ENCODE measurements around the gene NMNAT2. TPM values are rescaled to one million over a fixed set of nuclear protein-coding genes. Genes with fewer than 3 reads are reported as not detected.

Gene NMNAT2
- total RNA-seq, 1 donor from 2014 or later, result 0.62 TPM

DNA sequence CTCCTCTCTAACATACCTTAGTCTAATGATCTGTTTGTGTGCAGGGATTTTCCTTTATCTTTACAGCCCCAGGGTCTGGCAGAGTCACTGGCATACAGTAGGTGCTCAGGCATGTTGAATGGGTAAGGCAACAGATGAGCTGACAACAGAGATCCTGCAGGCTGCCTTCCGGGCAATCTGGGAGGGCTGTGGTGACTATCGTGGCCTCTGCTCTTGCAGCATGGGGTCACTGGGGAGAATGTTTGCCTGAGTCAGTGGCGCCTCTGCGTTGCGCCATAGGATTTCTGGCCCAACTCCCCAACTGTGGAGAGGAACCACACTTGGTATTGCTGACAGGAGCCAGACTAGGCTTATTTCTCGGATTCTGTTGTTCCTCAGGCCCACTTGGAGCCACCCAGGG, 138.3 kb downstream of the NMNAT2 start:
- H3K4me1 ChIP-seq, result peaks cover 44% of the 10 kb centered on the region
- intact Hi-C loops (cut with DNase I), result no loop called here
- ATAC-seq (peak; percentile 56 to 67), DNase-seq (peak; percentile 86)
- no peaks in the 10 kb centered on the region for H3K9me3 ChIP-seq
- H3K4me3 ChIP-seq, result no peak overlapping the region
- no peaks in the 10 kb centered on the region for H3K36me3 ChIP-seq
- TF ChIP-seq, protein P1, sequence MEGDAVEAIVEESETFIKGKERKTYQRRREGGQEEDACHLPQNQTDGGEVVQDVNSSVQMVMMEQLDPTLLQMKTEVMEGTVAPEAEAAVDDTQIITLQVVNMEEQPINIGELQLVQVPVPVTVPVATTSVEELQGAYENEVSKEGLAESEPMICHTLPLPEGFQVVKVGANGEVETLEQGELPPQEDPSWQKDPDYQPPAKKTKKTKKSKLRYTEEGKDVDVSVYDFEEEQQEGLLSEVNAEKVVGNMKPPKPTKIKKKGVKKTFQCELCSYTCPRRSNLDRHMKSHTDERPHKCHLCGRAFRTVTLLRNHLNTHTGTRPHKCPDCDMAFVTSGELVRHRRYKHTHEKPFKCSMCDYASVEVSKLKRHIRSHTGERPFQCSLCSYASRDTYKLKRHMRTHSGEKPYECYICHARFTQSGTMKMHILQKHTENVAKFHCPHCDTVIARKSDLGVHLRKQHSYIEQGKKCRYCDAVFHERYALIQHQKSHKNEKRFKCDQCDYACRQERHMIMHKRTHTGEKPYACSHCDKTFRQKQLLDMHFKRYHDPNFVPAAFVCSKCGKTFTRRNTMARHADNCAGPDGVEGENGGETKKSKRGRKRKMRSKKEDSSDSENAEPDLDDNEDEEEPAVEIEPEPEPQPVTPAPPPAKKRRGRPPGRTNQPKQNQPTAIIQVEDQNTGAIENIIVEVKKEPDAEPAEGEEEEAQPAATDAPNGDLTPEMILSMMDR (IDR thresholded peaks at IDR 0.05), result no peak
- no peaks in the 10 kb centered on the region for H3K27me3 ChIP-seq (ENCODE audit: low read depth)
- peak overlapping the region; percentile 74 for H3K27ac ChIP-seq

DNA sequence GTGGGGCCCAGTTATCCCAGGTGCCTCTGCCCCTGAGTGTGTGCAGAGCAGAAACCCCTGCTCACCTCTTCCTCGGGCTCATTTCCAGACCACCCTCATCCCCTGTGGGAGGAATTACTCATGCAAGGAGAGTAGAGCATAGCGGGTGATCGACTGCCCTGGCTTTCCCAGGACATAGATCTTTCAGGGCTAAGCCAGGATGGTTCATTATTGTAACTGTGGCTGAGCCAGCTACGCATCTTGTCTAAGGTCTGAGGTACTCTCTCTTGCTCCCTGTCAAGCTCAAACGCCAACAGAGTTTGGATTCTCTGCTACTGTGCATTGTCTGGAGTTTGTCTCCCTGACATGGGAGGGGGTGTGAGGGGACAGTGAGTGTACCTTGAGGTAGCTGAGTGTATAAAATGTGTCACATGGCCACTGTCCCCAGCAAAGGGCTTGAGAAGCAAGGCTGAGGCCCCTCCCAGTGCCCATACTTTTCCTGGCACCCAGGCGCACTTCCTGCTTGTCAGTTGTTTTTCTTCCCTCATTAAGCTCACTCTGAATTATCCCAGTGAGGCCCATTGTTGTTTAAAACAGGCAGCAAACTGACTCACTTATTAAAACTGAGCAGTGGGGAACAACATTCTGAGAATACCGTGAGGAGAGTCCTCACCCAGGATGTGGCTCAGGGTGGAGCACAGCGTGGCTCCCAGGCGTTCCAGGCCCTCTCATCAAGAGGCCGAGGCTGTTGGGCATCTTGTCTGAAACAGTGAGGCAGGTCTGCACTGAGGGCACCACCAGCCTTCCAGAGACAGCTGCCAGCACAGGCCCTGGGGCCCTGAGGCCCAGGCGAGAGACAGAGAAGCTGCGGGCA, 139.2 kb downstream of the NMNAT2 start:
- TF ChIP-seq, protein P1 (IDR thresholded peaks at IDR 0.05), result no peak
- no peaks in the 10 kb centered on the region for H3K9me3 ChIP-seq
- peaks cover 44% of the 10 kb centered on the region for H3K4me1 ChIP-seq
- intact Hi-C loops (cut with DNase I), result no loop called here
- no peaks in the 10 kb centered on the region for H3K27me3 ChIP-seq (ENCODE audit: low read depth)
- DNase-seq (no peak), ATAC-seq (no peak)
- peak overlapping the region; percentile 74 for H3K27ac ChIP-seq
- H3K36me3 ChIP-seq, result no peaks in the 10 kb centered on the region
- H3K4me3 ChIP-seq, result no peak overlapping the region

DNA sequence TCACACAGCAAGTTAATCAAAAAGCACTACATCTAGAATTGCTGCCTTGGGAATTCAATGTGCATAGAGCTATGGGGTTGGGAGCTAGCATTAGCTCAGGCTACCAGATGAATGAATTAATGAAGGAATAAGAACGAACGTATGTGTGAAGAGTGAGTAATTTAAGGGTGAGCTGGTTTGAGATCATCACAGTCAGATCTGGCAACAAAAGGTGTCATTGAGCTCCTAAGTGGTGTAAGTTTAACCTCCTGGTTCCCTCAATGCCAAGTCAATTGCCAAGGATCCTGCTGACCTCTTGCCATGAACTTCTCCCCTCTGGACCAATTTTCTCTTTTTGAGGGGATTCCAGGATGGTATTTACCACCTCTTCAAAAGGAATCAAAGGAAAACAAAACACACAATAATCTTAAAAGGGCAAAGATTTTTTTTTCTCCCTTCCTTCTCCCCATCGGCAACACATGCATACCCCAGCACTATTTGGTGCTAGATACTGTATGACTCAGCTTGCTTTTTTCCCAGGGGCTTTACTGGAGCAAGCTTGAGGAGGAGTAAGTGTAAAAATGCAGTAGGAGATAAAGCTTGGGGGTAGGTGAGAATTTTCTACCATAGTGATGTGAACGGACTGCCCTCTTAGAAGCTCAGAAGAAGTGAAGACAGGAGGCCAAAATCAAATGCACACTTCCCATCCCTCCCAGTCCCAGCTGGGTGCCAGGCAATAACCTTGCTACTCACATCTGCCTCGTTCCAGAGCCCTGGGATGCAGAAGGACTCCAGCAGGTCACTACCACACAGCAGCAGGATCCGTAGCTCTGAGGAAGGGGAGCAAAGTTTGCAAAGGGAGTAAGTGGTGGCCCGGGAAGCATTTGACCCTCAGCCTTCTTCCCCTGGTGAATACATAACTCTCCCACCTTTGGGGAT, 140.1 kb downstream of the NMNAT2 start:
- ATAC-seq, result no peak
- intact Hi-C loops (cut with DNase I), result no loop called here
- H3K9me3 ChIP-seq, result no peaks in the 10 kb centered on the region
- TF ChIP-seq, protein P1 (IDR thresholded peaks at IDR 0.05), result no peak
- peaks cover 42% of the 10 kb centered on the region for H3K4me1 ChIP-seq
- H3K27me3 ChIP-seq (ENCODE audit: low read depth), result no peaks in the 10 kb centered on the region
- no peak for DNase-seq
- no peak overlapping the region for H3K4me3 ChIP-seq
- H3K36me3 ChIP-seq, result no peaks in the 10 kb centered on the region
- H3K27ac ChIP-seq, result peak overlapping the region; percentile 74

DNA sequence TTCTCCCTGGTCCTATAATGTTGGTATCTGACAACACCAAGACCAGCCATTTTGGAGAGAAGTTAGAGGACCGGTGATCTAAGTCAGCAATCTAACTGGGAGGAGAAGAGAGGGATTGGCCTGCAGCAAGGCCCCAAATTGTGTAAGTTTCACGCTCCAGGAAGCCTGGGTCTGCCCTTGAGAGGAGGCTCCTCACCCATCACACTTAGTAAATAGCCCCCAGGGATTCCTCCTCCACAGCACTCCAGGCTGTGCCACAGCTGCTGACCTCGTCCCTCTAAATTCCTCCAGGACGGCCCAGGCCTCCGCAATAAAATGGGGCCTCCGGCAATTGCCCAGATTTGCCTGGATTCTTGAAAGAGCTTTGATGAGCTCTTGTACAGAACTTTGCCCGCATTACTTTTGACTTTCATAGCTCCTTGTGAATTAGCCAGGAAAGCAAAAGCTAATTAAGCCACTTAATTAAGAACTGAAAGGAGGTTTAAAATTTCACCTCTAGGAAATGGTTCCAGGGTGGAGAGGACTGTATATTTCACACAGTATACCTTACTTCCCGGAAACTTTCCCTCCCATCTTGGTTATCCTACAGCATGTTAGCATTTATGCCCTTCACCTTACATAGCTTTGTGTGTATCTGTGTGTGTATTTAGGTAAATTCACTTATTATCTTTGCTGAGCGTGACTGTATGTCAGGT, 141.6 kb downstream of the NMNAT2 start:
- no peak overlapping the region for H3K4me3 ChIP-seq
- ATAC-seq, result no peak
- no peaks in the 10 kb centered on the region for H3K36me3 ChIP-seq
- no peak for DNase-seq
- H3K27ac ChIP-seq, result no peak overlapping the region
- no peaks in the 10 kb centered on the region for H3K27me3 ChIP-seq (ENCODE audit: low read depth)
- H3K4me1 ChIP-seq, result peaks cover 33% of the 10 kb centered on the region
- intact Hi-C loops (cut with DNase I), result no loop called here
- no peaks in the 10 kb centered on the region for H3K9me3 ChIP-seq
- TF ChIP-seq, protein P1 (IDR thresholded peaks at IDR 0.05), result no peak

- Histone ChIP-seq H3K9me3 (no peaks in the 10 kb centered on the region), H3K36me3 (no peaks in the 10 kb centered on the region), H3K4me1 (peaks cover 23% of the 10 kb centered on the region), H3K4me3 (no peak overlapping the region), H3K27ac (no peak overlapping the region), H3K27me3 (ENCODE audit: low read depth) (no peaks in the 10 kb centered on the region)
- DNase-seq, result no peak
- intact Hi-C loops (cut with DNase I), result no loop called here
- TF ChIP-seq, protein P1 (IDR thresholded peaks at IDR 0.05), result no peak
- no peak for ATAC-seq
Measured at GRCh38 chr1:183275322-183275721, 142.9 kb downstream of the NMNAT2 start.

All from lower lobe of right lung (tissue), 2 donors.